Upper lobe of right lung (tissue), 1 donor: ENCODE results near the gene LHFPL2. TPM values are rescaled to one million over a fixed set of nuclear protein-coding genes. Genes with fewer than 3 reads are reported as not detected.

Source experiments
- ATAC-seq: fragments of 200-7000 bp; cut with Tn5 transposase; one replicate; pipeline ENCODE4 v1.9.1; 2020; ENCODE audit warnings: mild to moderate bottlenecking, moderate library complexity
- DNase-seq: peaks from one replicate; pipeline ENCODE4 v3.0.0-alpha.2; 2020
- H3K27ac ChIP-seq: fragments of 200-600 bp; one replicate; pipeline ENCODE4 v1.8.0; 2022
- H3K27me3 ChIP-seq: fragments of 200-600 bp; one replicate; pipeline ENCODE4 v1.8.0; 2022; ENCODE audit warnings: mild to moderate bottlenecking
- H3K36me3 ChIP-seq: fragments of 200-600 bp; one replicate; pipeline ENCODE4 v1.8.0; 2022
- H3K4me1 ChIP-seq: fragments of 200-600 bp; one replicate; pipeline ENCODE4 v1.8.0; 2022
- H3K4me3 ChIP-seq: fragments of 200-600 bp; one replicate; pipeline ENCODE4 v1.8.0; 2022; ENCODE audit warnings: mild to moderate bottlenecking
- H3K9me3 ChIP-seq: fragments of 200-600 bp; one replicate; pipeline ENCODE4 v1.8.0; 2022
- CTCF ChIP-seq: fragments of 200-600 bp; IDR thresholded peaks from one replicate; pipeline ENCODE4 v1.8.0; 2022; ENCODE audit warnings: antibody characterized with exemption
- intact Hi-C: fragments of 100-400 bp; cut with DNase I; formaldehyde crosslinking; loops from one replicate; pipeline ENCODE4 v1.11.0; 2022
- total RNA-seq: library from RNA; stranded (reverse); fragmentation: NEBNext Ultra II Directional; extraction: Animal tissue kit (Norgen Biotek cat#: 25700); gene quantifications from one replicate; pipeline ENCODE4 v1.2.1, GENCODE V29; 2021
- donor health status: DM: no; HTN: yes; CAD: no; lungs with severe emphysema.

The LHFPL2 gene
- total RNA-seq, 1 donor from 2014 or later: 41.0 TPM

GRCh38 chr5:78496373-78496772 lies 152.2 kb downstream of the LHFPL2 start:
- no peaks in the 10 kb centered on the region for H3K36me3 ChIP-seq
- TF ChIP-seq CTCF: no peak
- no peaks in the 10 kb centered on the region for H3K27me3 ChIP-seq
- H3K4me1 ChIP-seq: peaks cover 14% of the 10 kb centered on the region
- intact Hi-C loops: no loop called here
- DNase-seq (no peak), ATAC-seq (peak; percentile 30)
- H3K4me3 ChIP-seq: no peak overlapping the region
- no peaks in the 10 kb centered on the region for H3K9me3 ChIP-seq
- H3K27ac ChIP-seq: no peak overlapping the region

GRCh38 chr5:78495800-78496199 lies 152.8 kb downstream of the LHFPL2 start:
- Histone ChIP-seq H3K4me3 (no peak overlapping the region), H3K27ac (no peak overlapping the region), H3K36me3 (no peaks in the 10 kb centered on the region), H3K27me3 (no peaks in the 10 kb centered on the region), H3K4me1 (peaks cover 11% of the 10 kb centered on the region), H3K9me3 (no peaks in the 10 kb centered on the region)
- no peak for DNase-seq
- intact Hi-C loops: no loop called here
- no peak for TF ChIP-seq CTCF
- ATAC-seq: no peak

- H3K36me3 ChIP-seq: peaks cover 19% of the 10 kb centered on the region
- DNase-seq (no peak), ATAC-seq (no peak)
- H3K4me1 ChIP-seq: peaks cover 10% of the 10 kb centered on the region
- TF ChIP-seq CTCF: no peak
- no peak overlapping the region for H3K27ac ChIP-seq
- no peaks in the 10 kb centered on the region for H3K9me3 ChIP-seq
- H3K4me3 ChIP-seq: no peak overlapping the region
- intact Hi-C loops: no loop called here
- H3K27me3 ChIP-seq: no peaks in the 10 kb centered on the region
Observed at GRCh38 chr5:78492650-78493049, 155.9 kb downstream of the LHFPL2 start.

- no peak for DNase-seq
- Histone ChIP-seq H3K36me3 (peaks cover 19% of the 10 kb centered on the region), H3K27ac (no peak overlapping the region), H3K9me3 (no peaks in the 10 kb centered on the region), H3K27me3 (no peaks in the 10 kb centered on the region), H3K4me3 (no peak overlapping the region), H3K4me1 (peaks cover 8% of the 10 kb centered on the region)
- intact Hi-C loops: no loop called here
- ATAC-seq: no peak
- TF ChIP-seq CTCF: no peak
Observed at GRCh38 chr5:78492224-78492623, 156.3 kb downstream of the LHFPL2 start.

- intact Hi-C loops: no loop called here
- H3K36me3 ChIP-seq: peaks cover 19% of the 10 kb centered on the region
- no peaks in the 10 kb centered on the region for H3K4me1 ChIP-seq
- no peak overlapping the region for H3K27ac ChIP-seq
- DNase-seq (no peak), ATAC-seq (no peak)
- H3K9me3 ChIP-seq: no peaks in the 10 kb centered on the region
- no peak for TF ChIP-seq CTCF
- no peaks in the 10 kb centered on the region for H3K27me3 ChIP-seq
- no peak overlapping the region for H3K4me3 ChIP-seq
Observed at GRCh38 chr5:78490709-78491485, 157.7 kb downstream of the LHFPL2 start.
